GM12874 (cell line): Measurements from ENCODE around the gene ZFHX3.

Experiments used
- CTCF ChIP-seq: IDR thresholded peaks from 2 replicates; pipeline ENCODE4 v1.5.1; 2011; ENCODE audit warnings: low read depth, mild to moderate bottlenecking, control low read depth, low read length, moderate library complexity; ENCODE audit not compliant: insufficient read depth

The ZFHX3 gene

DNA sequence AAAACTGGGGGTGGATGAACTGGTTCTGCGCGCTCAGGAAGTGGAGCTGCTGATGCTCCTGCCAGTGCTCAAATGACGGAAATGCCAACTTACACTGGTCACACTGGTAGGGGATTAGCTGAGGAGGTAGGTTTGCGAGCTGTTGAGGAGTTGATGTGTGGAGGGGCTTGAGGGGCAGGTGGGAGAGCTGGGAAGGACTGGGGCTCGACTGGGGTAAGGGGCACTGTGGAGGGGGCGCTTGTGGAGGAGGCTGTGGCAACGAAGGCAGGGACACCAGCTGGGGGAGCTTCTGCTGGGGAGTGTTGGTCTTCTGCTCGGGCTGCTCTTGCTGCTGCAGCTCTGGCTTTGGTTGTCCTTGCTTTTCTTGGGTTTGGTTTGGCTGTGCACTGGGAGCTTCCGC, 252.9 kb downstream of the ZFHX3 start:
- no peak for TF ChIP-seq CTCF

- TF ChIP-seq CTCF = no peak
These were observed 253.6 kb downstream of the ZFHX3 start for GRCh38 chr16:72794319-72794718.

DNA sequence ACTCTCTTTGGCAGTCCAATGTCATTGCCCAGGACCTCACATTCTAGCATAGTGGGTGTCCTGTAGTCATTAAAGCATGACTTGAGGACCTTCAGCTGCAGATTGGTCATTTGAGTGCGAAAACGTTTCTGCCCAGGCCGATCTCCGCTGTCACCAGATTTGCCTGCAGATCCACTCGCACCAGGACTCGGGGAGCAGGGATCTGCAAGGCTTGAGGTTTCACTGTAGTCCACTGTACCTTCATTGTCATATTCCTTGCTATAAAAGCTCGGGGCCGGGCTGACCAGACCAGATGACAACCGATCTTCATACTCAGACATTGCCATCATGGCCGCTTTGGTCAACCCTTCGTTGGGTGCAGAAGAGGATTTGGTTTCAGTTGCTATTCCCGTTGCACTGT, 254.2 kb downstream of the ZFHX3 start:
- TF ChIP-seq CTCF = no peak

- TF ChIP-seq CTCF = no peak
These were observed 254.9 kb downstream of the ZFHX3 start for GRCh38 chr16:72793017-72793416.

DNA sequence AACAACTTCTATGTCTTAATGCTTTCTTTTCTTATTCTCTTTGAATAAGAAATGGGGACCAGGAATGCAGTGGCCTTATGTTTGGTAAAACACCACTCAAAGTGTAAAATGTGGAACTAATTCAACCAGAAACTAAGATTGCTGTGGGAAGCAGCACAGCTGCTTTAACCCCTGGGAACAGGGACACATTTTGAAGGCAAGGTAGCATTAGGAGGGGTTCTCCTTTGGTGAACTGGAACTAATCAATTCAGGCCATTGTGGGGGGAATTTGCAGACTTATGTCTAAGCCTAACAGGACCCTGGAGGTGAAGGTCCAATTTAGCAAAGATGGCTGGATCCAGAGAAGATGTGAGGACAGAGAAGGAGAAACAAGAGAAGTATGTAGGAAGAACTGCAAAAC, 256.1 kb downstream of the ZFHX3 start:
- no peak for TF ChIP-seq CTCF

DNA sequence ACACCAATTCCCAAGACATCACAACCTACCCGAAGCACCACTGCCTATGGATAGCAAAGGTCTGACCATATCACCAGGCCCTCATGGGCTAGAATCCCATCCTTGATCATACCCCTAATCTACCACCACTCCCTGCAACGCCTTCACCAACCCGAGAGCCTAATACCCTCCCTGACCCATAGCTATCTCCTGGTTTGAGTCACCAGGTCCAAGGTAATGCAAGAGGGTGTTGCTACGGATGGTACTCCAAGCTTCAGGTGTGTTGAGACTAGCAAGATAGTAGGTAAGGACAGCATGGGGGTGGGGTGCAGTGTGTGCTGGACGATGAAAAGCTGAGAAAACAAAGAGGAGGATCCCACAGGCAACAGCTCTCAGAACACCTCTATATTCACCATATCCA, 258.0 kb downstream of the ZFHX3 start:
- no peak for TF ChIP-seq CTCF

- TF ChIP-seq CTCF = no peak
These were observed 258.5 kb downstream of the ZFHX3 start for GRCh38 chr16:72789465-72789864.
